Pancreas (tissue), 10 donors: Measurements from ENCODE around the gene AZGP1. TPM values are rescaled to one million over a fixed set of nuclear protein-coding genes. Genes with fewer than 3 reads are reported as not detected.
"Not testable (repeated sequence)": the region's sequence is repeated elsewhere in the genome, so short reads cannot be mapped to it uniquely, and the experiment has no call there.

Experiments used
- ATAC-seq, 4 donors: fragments of 200-7000 bp; cut with Tn5 transposase; one replicate each; pipeline versions ENCODE4 v1.8.0 to v1.9.1; 2020; ENCODE audit warnings: mild to moderate bottlenecking in 4 of 4, moderate library complexity in 4 of 4
- DNase-seq, 6 donors: peaks; one replicate each; pipeline ENCODE4 v3.0.0-alpha.2; 2020
- FAIRE-seq: peaks from 2 replicates; lab custom pipeline; 2012; peaks lifted over from hg19 to GRCh38; lab: Jason Lieb, UNC
- H3K27ac ChIP-seq, 4 donors: fragments of 200-600 bp; sonication (generic); 1 replicate in 3 of 4; 2 replicates in 1 of 4; pipeline versions ENCODE4 v1.5.0 to v1.8.0; 2020
- H3K27me3 ChIP-seq, 4 donors: fragments of 200-600 bp; one replicate each; pipeline ENCODE4 v1.8.0; 2021
- H3K36me3 ChIP-seq, 3 donors: fragments of 200-600 bp; sonication (generic) in 1 of 3; one replicate each; pipeline versions ENCODE4 v1.5.0 to v1.8.0; 2020 to 2021
- H3K4me1 ChIP-seq, 3 donors: fragments of 200-600 bp; one replicate each; pipeline ENCODE4 v1.8.0; 2021
- H3K4me3 ChIP-seq, 4 donors: fragments of 200-600 bp; sonication (generic) in 2 of 4; one replicate each; pipeline versions ENCODE4 v1.5.0 to v1.8.0; 2020 to 2021
- H3K9me3 ChIP-seq, 4 donors: fragments of 200-600 bp; one replicate each; pipeline ENCODE4 v1.8.0; 2021
- CTCF ChIP-seq, 4 donors: fragments of 200-600 bp; sonication (generic) in 3 of 4; IDR thresholded peaks; one replicate each; pipeline versions ENCODE4 v1.5.0 to v1.8.0; 2021; ENCODE audit warnings: antibody characterized with exemption in 4 of 4
- WGBS, 2 donors: extraction: QIAGEN DNeasy Blood & Tissue Kit; methylation state at CpG; one replicate each; pipeline ENCODE4 v1.1.7; 2013; 5-methylcytosine and 5-hydroxymethylcytosine counted together
- intact Hi-C, 3 donors: fragments of 100-400 bp; cut with DNase I; formaldehyde crosslinking; loops; one replicate each; pipeline versions ENCODE4 v1.11.1 to v1.14.2; 2022
- polyA plus RNA-seq, 2 donors: library from polyadenylated mRNA; stranded (reverse); fragments of 200-250 nt; gene quantifications; one replicate each; pipeline ENCODE4 v1.2.3, GENCODE V29; 2013
- total RNA-seq, 6 donors: library from RNA; stranded (reverse); fragmentation: NEBNext Ultra II Directional in 4 of 6; extraction: Animal tissue kit (Norgen Biotek cat#: 25700) in 4 of 6; gene quantifications; one replicate each; pipeline versions ENCODE4 v1.2.1 to v1.2.4, GENCODE V29; 2021 to 2023
- donor health status: healthy with polysubstance abuse.
- donor health status: DM: no; HTN: no; CAD: no; lungs with moderate emphysema.
- donor health status: DM: no; HTN: no; CAD: no.
- donor health status: control.
- donor health status: control.
- donor health status: Bipolar disorder and iron deficiency.
- donor health status: DM: yes; HTN: yes; CAD: no.
- donor health status: DM: no; HTN: no; CAD: no.
- donor health status: DM: no; HTN: no; CAD: no.
- donor health status: DM: yes; HTN: yes; CAD: no.

Gene AZGP1
- total and polyA plus RNA-seq, 8 donors, result 174 to 686 (median 235) TPM

- peak; percentile 92 to 95 (median 94) for ATAC-seq
These were observed 39.7 kb upstream of the AZGP1 start, which contains the start of gene ZKSCAN1 for GRCh38 chr7:100015232-100016214. Gene ZKSCAN1, plus strand, starts transcription at chr7:100015596. Its CDS starts 7,911 bp downstream, at chr7:100023507.

GRCh38 chr7:100013328-100013676 is 37.5 kb upstream of the AZGP1 start:
- no peaks in the 10 kb centered on the region for H3K9me3 ChIP-seq
- 70 to 81% methylated on average over 3 of the region's 3 CpGs for WGBS, 2 donors
- ATAC-seq, result no peak
- DNase-seq, result no peak
- intact Hi-C loops, result no loop called here
- no peak for TF ChIP-seq CTCF (IDR thresholded peaks at IDR 0.05)
- H3K36me3 ChIP-seq, result no peaks in the 10 kb centered on the region
- no peaks in the 10 kb centered on the region for H3K27me3 ChIP-seq
- H3K4me3 ChIP-seq, result no peak overlapping the region
- H3K27ac ChIP-seq, result peak overlapping the region in 2 of 4 donors; percentile 70 to 77
- H3K4me1 ChIP-seq, result peaks cover 3 to 18% (median 17%) of the 10 kb centered on the region in 3 donors
- FAIRE-seq, result no peak

More at GRCh38 chr7:100015232-100016214, 39.7 kb upstream of the AZGP1 start, which contains the start of gene ZKSCAN1:
- Histone ChIP-seq H3K36me3 (no peaks in the 10 kb centered on the region), H3K27ac (peak within 1 kb of the TSS; percentile 98 to 100 (median 100)), H3K4me3 (peak within 1 kb of the TSS; percentile 59 to 99 (median 99)), H3K27me3 (no peaks in the 10 kb centered on the region), H3K4me1 (peaks cover 6 to 37% (median 22%) of the 10 kb centered on the region in 3 donors), H3K9me3 (no peaks in the 10 kb centered on the region)
- no peak for TF ChIP-seq CTCF (IDR thresholded peaks at IDR 0.05)
- no peak for FAIRE-seq
- intact Hi-C loops, result no loop called here
- WGBS, 2 donors, result 1% methylated on average over 60 to 70 of the region's 70 CpGs
- DNase-seq, result peak; percentile 87 to 95 (median 90)

- peak in 3 of 4 donors; percentile 2 to 17 (median 6) for ATAC-seq
- H3K27me3 ChIP-seq, H3K36me3 ChIP-seq, H3K4me3 ChIP-seq, FAIRE-seq, H3K9me3 ChIP-seq, DNase-seq, intact Hi-C loops: not testable (repeated sequence)
- WGBS, 2 donors, result 42 to 44% methylated on average over 14 of the region's 14 CpGs
- H3K4me1 ChIP-seq, result peaks cover under 1 to 12% (median 12%) of the 10 kb centered on the region in 3 donors
- H3K27ac ChIP-seq, result peak overlapping the region in 3 of 4 donors; percentile 56 to 77 (median 70)
These were observed 36.8 kb upstream of the AZGP1 start for GRCh38 chr7:100012385-100013327.

GRCh38 chr7:100011516-100011915 is 35.7 kb upstream of the AZGP1 start:
- 57 to 61% methylated on average over 3 of the region's 3 CpGs for WGBS, 2 donors
- peak overlapping the region in 3 of 4 donors; percentile 56 to 77 (median 70) for H3K27ac ChIP-seq
- intact Hi-C loops, result no loop called here

More at GRCh38 chr7:100011516-100011915, 35.7 kb upstream of the AZGP1 start:
- FAIRE-seq, result no peak
- Histone ChIP-seq H3K27me3 (no peaks in the 10 kb centered on the region), H3K4me1 (peaks cover 0 to 5% (median under 1%) of the 10 kb centered on the region in 3 donors), H3K36me3 (no peaks in the 10 kb centered on the region), H3K4me3 (no peak overlapping the region), H3K9me3 (no peaks in the 10 kb centered on the region)
- DNase-seq, result no peak
- ATAC-seq, result no peak
- no peak for TF ChIP-seq CTCF (IDR thresholded peaks at IDR 0.05)
